A549 (cell line): ENCODE measurements around the gene ZNF32. TPM values are rescaled to one million over a fixed set of nuclear protein-coding genes. Genes with fewer than 3 reads are reported as not detected.
"Not testable (repeated sequence)": the region's sequence is repeated elsewhere in the genome, so short reads cannot be mapped to it uniquely, and the experiment has no call there.

Source experiments
- ATAC-seq, 2 experiments: fragments of 200-7000 bp in 1 of 2; fragments of >200 bp in 1 of 2; cut with Nextera tagmentation in 1 of 2; cut with Tn5 transposase in 1 of 2; 3 replicates each; pipeline versions ENCODE4 v1.8.0 to v1.9.1; 2018 to 2020; ENCODE audit warnings: mild to moderate bottlenecking in 1 of 2, moderate library complexity in 1 of 2
- CTCF ChIA-PET: fragments of 300-600 bp; sonication (Branson Sonifier 250); formaldehyde crosslinking; extraction: SDS; loops from one replicate; lab custom pipeline; 2021; ENCODE audit warnings: antibody characterized with exemption, inconsistent platforms; lab: Yijun Ruan, JAX
- POLR2A ChIA-PET: fragments of 350-600 bp; formaldehyde crosslinking; extraction: SDS; loops from one replicate; lab custom pipeline; 2021; ENCODE audit warnings: antibody characterized with exemption, inconsistent platforms; lab: Yijun Ruan, JAX
- DNase-seq, 2 experiments: peaks; one replicate each; pipeline versions ENCODE4 v3.0.0 to v3.0.0-alpha.2; 2011 to 2016; ENCODE audit warnings: low read depth in 1 of 2, low spot score in 1 of 2
- FAIRE-seq: peaks from 2 replicates; lab custom pipeline; 2011; peaks lifted over from hg19 to GRCh38; lab: Jason Lieb, UNC
- H3K27ac ChIP-seq, 2 experiments: fragments of >200 bp; sonication (Bioruptor Twin); formaldehyde crosslinking; 3 replicates each; pipeline ENCODE4 v1.5.1; 2016 to 2017
- H3K4me1 ChIP-seq: fragments of >200 bp; sonication (Bioruptor Twin); formaldehyde crosslinking; 3 replicates; pipeline ENCODE4 v1.6.1; 2016
- H3K4me2 ChIP-seq: fragments of >200 bp; sonication (Bioruptor Twin); formaldehyde crosslinking; 3 replicates; pipeline ENCODE4 v1.6.1; 2016
- H3K4me3 ChIP-seq: fragments of >200 bp; sonication (Bioruptor Twin); formaldehyde crosslinking; 3 replicates; pipeline ENCODE4 v1.5.1; 2016
- H3K9me3 ChIP-seq: fragments of >200 bp; sonication (Bioruptor Twin); formaldehyde crosslinking; 3 replicates; pipeline ENCODE4 v1.6.1; 2016
- BHLHE40 ChIP-seq: IDR thresholded peaks from 2 replicates; pipeline ENCODE4 v1.6.1; 2012; ENCODE audit warnings: low read depth, low read length, inconsistent platforms
- CBX2 ChIP-seq: fragments of 200-600 bp; sonication (generic); IDR thresholded peaks from 2 replicates; pipeline ENCODE4 v1.6.1; 2016; ENCODE audit warnings: low read depth, mild to moderate bottlenecking, borderline replicate concordance
- CHD4 ChIP-seq: fragments of 200-600 bp; sonication (generic); IDR thresholded peaks from 2 replicates; pipeline ENCODE4 v1.6.1; 2016; ENCODE audit warnings: antibody characterized with exemption, mild to moderate bottlenecking, borderline replicate concordance
- EHMT2 ChIP-seq: fragments of 200-600 bp; sonication (generic); IDR thresholded peaks from 2 replicates; pipeline ENCODE4 v1.6.1; 2016; ENCODE audit warnings: antibody characterized with exemption, low read depth, mild to moderate bottlenecking, moderate library complexity
- ESRRA ChIP-seq: fragments of 150-350 bp; IDR thresholded peaks from 2 replicates; pipeline ENCODE4 v1.6.1; 2014; ENCODE audit warnings: mild to moderate bottlenecking, low read length, borderline replicate concordance
- FOSL2 ChIP-seq, 2 experiments: fragments of 450-650 bp in 1 of 2; fragments of >200 bp in 1 of 2; sonication (Bioruptor Twin) in 1 of 2; formaldehyde crosslinking; IDR thresholded peaks; 2 replicates each; pipeline versions ENCODE4 v1.5.0 to v1.6.1; 2016 to 2020; ENCODE audit warnings: mild to moderate bottlenecking in 1 of 2, moderate library complexity in 1 of 2
- FOXS1 ChIP-seq: fragments of 250-450 bp; sonication (Bioruptor Pico); IDR thresholded peaks from 2 replicates; pipeline ENCODE4 v1.5.0; 2020; ENCODE audit warnings: mild to moderate bottlenecking, moderate library complexity
- GATA3 ChIP-seq: IDR thresholded peaks from 2 replicates; pipeline ENCODE4 v1.6.1; 2012; ENCODE audit warnings: borderline replicate concordance
- HDAC2 ChIP-seq: fragments of 200-600 bp; sonication (generic); IDR thresholded peaks from 2 replicates; pipeline ENCODE4 v1.6.1; 2016
- HEYL ChIP-seq: fragments of 250-450 bp; sonication (Bioruptor Pico); IDR thresholded peaks from 2 replicates; pipeline ENCODE4 v1.8.0; 2021; ENCODE audit warnings: mild to moderate bottlenecking, moderate library complexity
- HMGXB4 ChIP-seq: fragments of 250-450 bp; sonication (Bioruptor Pico); IDR thresholded peaks from 2 replicates; pipeline ENCODE4 v1.5.0; 2021; ENCODE audit warnings: mild to moderate bottlenecking, moderate library complexity, borderline replicate concordance
- KDM5A ChIP-seq: fragments of 200-600 bp; sonication (generic); IDR thresholded peaks from 2 replicates; pipeline ENCODE4 v1.6.1; 2016; ENCODE audit warnings: antibody characterized with exemption, mild to moderate bottlenecking
- MAFK ChIP-seq: fragments of 450-650 bp; IDR thresholded peaks from 2 replicates; pipeline ENCODE4 v1.6.1; 2014; ENCODE audit not compliant: partially characterized antibody
- MAZ ChIP-seq: fragments of 150-350 bp; IDR thresholded peaks from 2 replicates; pipeline ENCODE4 v1.6.1; 2014; ENCODE audit warnings: antibody characterized with exemption, low read depth, low read length, borderline replicate concordance
- NFE2L2 ChIP-seq: fragments of 150-350 bp; conservative IDR thresholded peaks from 2 replicates; pipeline ENCODE4 v1.6.1; 2014; ENCODE audit warnings: low read length
- PHF8 ChIP-seq: fragments of 200-600 bp; sonication (generic); IDR thresholded peaks from 2 replicates; pipeline ENCODE4 v1.6.1; 2016; ENCODE audit warnings: low read depth, mild to moderate bottlenecking, antibody characterized with exemption, moderate library complexity, borderline replicate concordance
- POLR2A ChIP-seq: IDR thresholded peaks from 2 replicates; pipeline ENCODE4 v1.6.1; 2012; ENCODE audit warnings: mild to moderate bottlenecking, low read length
- RARB ChIP-seq: fragments of 250-450 bp; sonication (Bioruptor Pico); IDR thresholded peaks from 2 replicates; pipeline ENCODE4 v1.8.0; 2021; ENCODE audit warnings: mild to moderate bottlenecking, moderate library complexity
- RCOR1 ChIP-seq: fragments of 150-350 bp; IDR thresholded peaks from 2 replicates; pipeline ENCODE4 v1.6.1; 2014; ENCODE audit warnings: antibody characterized with exemption, low read length, low read depth
- RNF2 ChIP-seq: fragments of 200-600 bp; sonication (generic); IDR thresholded peaks from 2 replicates; pipeline ENCODE4 v1.6.1; 2016; ENCODE audit warnings: low read depth, mild to moderate bottlenecking, antibody characterized with exemption, moderate library complexity, borderline replicate concordance
- SMC3 ChIP-seq: fragments of >200 bp; sonication (Bioruptor Twin); formaldehyde crosslinking; IDR thresholded peaks from 3 replicates; pipeline ENCODE4 v1.6.1; 2018; ENCODE audit warnings: inconsistent platforms
- SREBF2 ChIP-seq: fragments of 450-650 bp; IDR thresholded peaks from 2 replicates; pipeline ENCODE4 v1.6.1; 2014; ENCODE audit warnings: mild to moderate bottlenecking, moderate library complexity
- TFCP2L1 ChIP-seq: fragments of 250-450 bp; sonication (Bioruptor Pico); IDR thresholded peaks from 2 replicates; pipeline ENCODE4 v1.5.0; 2021; ENCODE audit warnings: mild to moderate bottlenecking
- ZFP36 ChIP-seq: fragments of 450-650 bp; IDR thresholded peaks from 2 replicates; pipeline ENCODE4 v1.6.1; 2014; ENCODE audit warnings: borderline replicate concordance; ENCODE audit not compliant: partially characterized antibody
- ZSCAN20 ChIP-seq: fragments of 250-450 bp; sonication (Bioruptor Pico); IDR thresholded peaks from 2 replicates; pipeline ENCODE4 v1.8.0; 2022; ENCODE audit warnings: mild to moderate bottlenecking, moderate library complexity
- WGBS: methylation state at CpG from one replicate; pipeline ENCODE4 v1.1.6; 2017; ENCODE audit errors: missing lambda C conversion rate; 5-methylcytosine and 5-hydroxymethylcytosine counted together
- polyA plus RNA-seq, 4 experiments: library from polyadenylated mRNA; depleted of rRNA in 3 of 4; stranded (reverse); fragments of >200 nt; fragmentation: RNase III in 1 of 4; extraction: RNeasy Plus Mini Kit Qiagen cat#74134 plus additional on column Dnase treatment in 1 of 4; gene quantifications; 2 replicates in 3 of 4; 3 replicates in 1 of 4; pipeline ENCODE4 v1.2.3, GENCODE V29; 2011 to 2017
- TF ChIP-seq, protein P1 (sequence below): fragments of 450-650 bp; IDR thresholded peaks from 2 replicates; pipeline ENCODE4 v1.6.1; 2014; ENCODE audit warnings: antibody characterized with exemption
- TF ChIP-seq, protein P2 (sequence below): IDR thresholded peaks from 2 replicates; pipeline ENCODE4 v1.6.1; 2012; ENCODE audit warnings: low read depth, borderline replicate concordance
- TF ChIP-seq, protein P3 (sequence below): fragments of 250-450 bp; sonication (Bioruptor Pico); IDR thresholded peaks from 2 replicates; pipeline ENCODE4 v1.5.0; 2020; ENCODE audit warnings: low read depth, mild to moderate bottlenecking, moderate library complexity

Gene ZNF32
- polyA plus RNA-seq, 2 of the 4 experiments (the other 2 are of a cell fraction): 21.4 to 38.2 TPM

- TF ChIP-seq PHF8 (no peak), BHLHE40 (no peak), MAZ (no peak)
Measured at GRCh38 chr10:43645866-43646265, 2.8 kb downstream of the ZNF32 start (continued).

GRCh38 chr10:43644252-43644651 is 4.4 kb downstream of the ZNF32 start:
- H3K4me1 ChIP-seq: no peaks in the 10 kb centered on the region
- no peak overlapping the region for H3K27ac ChIP-seq
- peaks cover 77% of the 10 kb centered on the region for H3K9me3 ChIP-seq
- ATAC-seq (no peak), FAIRE-seq (no peak), DNase-seq (peak in 1 of 2 experiments; percentile 61)
- WGBS: 93% methylated on average over 8 of the region's 8 CpGs
- no peak overlapping the region for H3K4me2 ChIP-seq
- TF ChIP-seq FOXS1 (CRISPR knock-in tag) (no peak), EHMT2 (no peak), RNF2 (no peak), ZSCAN20 (no peak), CHD4 (no peak), PHF8 (no peak), TFCP2L1 (CRISPR knock-in tag) (no peak), RCOR1 (no peak), CBX2 (no peak), ZFP36 (no peak), ESRRA (no peak), HMGXB4 (CRISPR knock-in tag) (no peak), NFE2L2 (no peak), RARB (no peak), HDAC2 (no peak), HEYL (CRISPR knock-in tag) (no peak), FOSL2 (IDR thresholded peaks at IDR 0.05) (no peak), FOSL2 (CRISPR knock-in tag; IDR thresholded peaks at IDR 0.05) (no peak)
- TF ChIP-seq, protein P1, sequence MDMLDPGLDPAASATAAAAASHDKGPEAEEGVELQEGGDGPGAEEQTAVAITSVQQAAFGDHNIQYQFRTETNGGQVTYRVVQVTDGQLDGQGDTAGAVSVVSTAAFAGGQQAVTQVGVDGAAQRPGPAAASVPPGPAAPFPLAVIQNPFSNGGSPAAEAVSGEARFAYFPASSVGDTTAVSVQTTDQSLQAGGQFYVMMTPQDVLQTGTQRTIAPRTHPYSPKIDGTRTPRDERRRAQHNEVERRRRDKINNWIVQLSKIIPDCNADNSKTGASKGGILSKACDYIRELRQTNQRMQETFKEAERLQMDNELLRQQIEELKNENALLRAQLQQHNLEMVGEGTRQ: no peak
- TF ChIP-seq, protein P2, sequence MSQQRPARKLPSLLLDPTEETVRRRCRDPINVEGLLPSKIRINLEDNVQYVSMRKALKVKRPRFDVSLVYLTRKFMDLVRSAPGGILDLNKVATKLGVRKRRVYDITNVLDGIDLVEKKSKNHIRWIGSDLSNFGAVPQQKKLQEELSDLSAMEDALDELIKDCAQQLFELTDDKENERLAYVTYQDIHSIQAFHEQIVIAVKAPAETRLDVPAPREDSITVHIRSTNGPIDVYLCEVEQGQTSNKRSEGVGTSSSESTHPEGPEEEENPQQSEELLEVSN: no peak
- no peak overlapping the region for H3K4me3 ChIP-seq
- POLR2A ChIA-PET: no interaction called here
- CTCF ChIA-PET: interaction anchor here (1.0 kb wide), 1 partner anchor 45 kb away, joined by 3 read pairs; no protein-coding TSS in a partner anchor

GRCh38 chr10:43640603-43641002 is 8.1 kb downstream of the ZNF32 start:
- Histone ChIP-seq H3K4me1 (no peaks in the 10 kb centered on the region), H3K27ac (no peak overlapping the region), H3K9me3 (peaks cover 55% of the 10 kb centered on the region), H3K4me2 (no peak overlapping the region), H3K4me3 (no peak overlapping the region)
- DNase-seq (no peak), FAIRE-seq (no peak), ATAC-seq (no peak)
- CTCF ChIA-PET: interaction anchor here (0.6 to 1.2 kb wide), 2 partner anchors 9 to 1230 kb away, joined by 3 read pairs; no protein-coding TSS in a partner anchor
- no peak for TF ChIP-seq SREBF2
- TF ChIP-seq ESRRA: no peak
- TF ChIP-seq GATA3: no peak
- TF ChIP-seq MAFK: no peak
- no peak for TF ChIP-seq FOSL2 (IDR thresholded peaks at IDR 0.05)
- TF ChIP-seq FOSL2 (CRISPR knock-in tag; IDR thresholded peaks at IDR 0.05): no peak
- TF ChIP-seq RNF2: no peak
- no peak for TF ChIP-seq CBX2
- no peak for TF ChIP-seq SMC3
- no peak for TF ChIP-seq HMGXB4 (CRISPR knock-in tag)
- TF ChIP-seq, protein P3, sequence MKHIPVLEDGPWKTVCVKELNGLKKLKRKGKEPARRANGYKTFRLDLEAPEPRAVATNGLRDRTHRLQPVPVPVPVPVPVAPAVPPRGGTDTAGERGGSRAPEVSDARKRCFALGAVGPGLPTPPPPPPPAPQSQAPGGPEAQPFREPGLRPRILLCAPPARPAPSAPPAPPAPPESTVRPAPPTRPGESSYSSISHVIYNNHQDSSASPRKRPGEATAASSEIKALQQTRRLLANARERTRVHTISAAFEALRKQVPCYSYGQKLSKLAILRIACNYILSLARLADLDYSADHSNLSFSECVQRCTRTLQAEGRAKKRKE (CRISPR knock-in tag): no peak
- no peak for TF ChIP-seq RARB
- no peak for TF ChIP-seq POLR2A
- TF ChIP-seq KDM5A: no peak
- POLR2A ChIA-PET: no interaction called here

GRCh38 chr10:43635816-43636215 is 12.9 kb downstream of the ZNF32 start:
- H3K4me3 ChIP-seq, H3K4me2 ChIP-seq, ATAC-seq, H3K27ac ChIP-seq, POLR2A ChIA-PET, H3K4me1 ChIP-seq, CTCF ChIA-PET, FAIRE-seq, DNase-seq: not testable (repeated sequence)
- H3K9me3 ChIP-seq: peaks cover 13% of the 10 kb centered on the region; the same call in 2 of the 3 replicates
- 0% methylated on average over 1 of the region's 1 CpG for WGBS
